Skeletal muscle tissue (tissue), 4 donors: ENCODE results near the gene MYBBP1A. TPM values are rescaled to one million over a fixed set of nuclear protein-coding genes. Genes with fewer than 3 reads are reported as not detected.
A peak's percentile ranks its signal among the peaks of the same experiment; 100 is the strongest.

Source experiments
- H3K27ac ChIP-seq: one replicate; pipeline ENCODE4 v1.7.0; 2013; ENCODE audit warnings: mild to moderate bottlenecking, low read depth, low read length, inconsistent platforms
- H3K27me3 ChIP-seq, 3 donors: one replicate each; pipeline ENCODE4 v1.7.0; 2013; ENCODE audit warnings: low read length in 3 of 3; ENCODE audit not compliant: control insufficient read depth in 3 of 3, insufficient read depth in 3 of 3
- H3K36me3 ChIP-seq, 3 donors: one replicate each; pipeline ENCODE4 v1.7.0; 2013; ENCODE audit warnings: low read length in 3 of 3; ENCODE audit not compliant: control insufficient read depth in 3 of 3, insufficient read depth in 3 of 3
- H3K4me1 ChIP-seq, 3 donors: one replicate each; pipeline ENCODE4 v1.7.0; 2013; ENCODE audit warnings: low read length in 3 of 3, mild to moderate bottlenecking in 3 of 3; ENCODE audit not compliant: control insufficient read depth in 3 of 3, insufficient read depth in 3 of 3
- H3K4me3 ChIP-seq, 3 donors: one replicate each; pipeline ENCODE4 v1.7.0; 2013; ENCODE audit warnings: low read length in 3 of 3
- H3K9ac ChIP-seq, 3 donors: one replicate each; pipeline ENCODE4 v1.7.0; 2013; ENCODE audit warnings: low read length in 3 of 3, mild to moderate bottlenecking in 3 of 3, moderate library complexity in 2 of 3, low read depth in 1 of 3
- H3K9me3 ChIP-seq, 3 donors: one replicate each; pipeline ENCODE4 v1.7.0; 2013; ENCODE audit warnings: low read length in 3 of 3; ENCODE audit not compliant: control insufficient read depth in 3 of 3
- total RNA-seq: library from RNA; depleted of rRNA; stranded (reverse); fragments of >200 nt; gene quantifications from one replicate; pipeline ENCODE4 v1.2.3, GENCODE V29; 2014
- donor health status: Osteomylitis.

The MYBBP1A gene
- total RNA-seq, 1 donor from 2014 or later = 30.3 TPM

GRCh38 chr17:4573669-4574068 is 18.5 kb upstream of the MYBBP1A start:
- peak overlapping the region; percentile 25 to 47 (median 33) for H3K9ac ChIP-seq
- H3K27me3 ChIP-seq = no peaks in the 10 kb centered on the region
- no peak overlapping the region for H3K4me3 ChIP-seq
- H3K4me1 ChIP-seq = peaks cover 16 to 41% (median 37%) of the 10 kb centered on the region in 3 donors
- H3K9me3 ChIP-seq = no peaks in the 10 kb centered on the region
- no peaks in the 10 kb centered on the region for H3K36me3 ChIP-seq
- H3K27ac ChIP-seq = peak overlapping the region; percentile 77

- H3K27ac ChIP-seq = peak overlapping the region; percentile 77
Observed at GRCh38 chr17:4573115-4573514, 17.9 kb upstream of the MYBBP1A start.

DNA sequence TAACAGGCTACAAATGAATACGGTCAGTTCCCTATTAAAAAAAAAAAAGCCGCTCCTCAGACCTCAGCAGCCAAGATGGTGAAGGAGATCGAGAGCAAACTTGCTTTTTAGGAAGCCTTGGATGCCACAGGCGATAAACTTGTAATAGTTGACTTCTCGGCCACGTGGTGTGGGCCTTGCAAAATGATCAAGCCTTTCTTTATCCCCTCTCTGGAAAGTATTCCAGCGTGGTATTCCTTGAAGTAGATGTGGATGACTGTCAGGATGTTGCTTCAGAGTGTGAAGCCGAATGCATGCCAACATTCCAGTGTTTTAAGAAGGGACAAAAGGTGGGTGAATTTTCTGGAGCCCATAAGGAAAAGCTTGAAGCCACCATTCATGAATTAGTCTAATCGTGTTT is 16.9 kb upstream of the MYBBP1A start:
- no peak overlapping the region for H3K27ac ChIP-seq
- no peaks in the 10 kb centered on the region for H3K27me3 ChIP-seq

More at GRCh38 chr17:4573115-4573514, 17.9 kb upstream of the MYBBP1A start:
- no peaks in the 10 kb centered on the region for H3K36me3 ChIP-seq
- H3K9ac ChIP-seq = peak overlapping the region in 1 of 3 donors; percentile 33
- H3K9me3 ChIP-seq = no peaks in the 10 kb centered on the region
- no peaks in the 10 kb centered on the region for H3K27me3 ChIP-seq
- H3K4me1 ChIP-seq = peaks cover 16 to 41% (median 37%) of the 10 kb centered on the region in 3 donors
- no peak overlapping the region for H3K4me3 ChIP-seq

DNA sequence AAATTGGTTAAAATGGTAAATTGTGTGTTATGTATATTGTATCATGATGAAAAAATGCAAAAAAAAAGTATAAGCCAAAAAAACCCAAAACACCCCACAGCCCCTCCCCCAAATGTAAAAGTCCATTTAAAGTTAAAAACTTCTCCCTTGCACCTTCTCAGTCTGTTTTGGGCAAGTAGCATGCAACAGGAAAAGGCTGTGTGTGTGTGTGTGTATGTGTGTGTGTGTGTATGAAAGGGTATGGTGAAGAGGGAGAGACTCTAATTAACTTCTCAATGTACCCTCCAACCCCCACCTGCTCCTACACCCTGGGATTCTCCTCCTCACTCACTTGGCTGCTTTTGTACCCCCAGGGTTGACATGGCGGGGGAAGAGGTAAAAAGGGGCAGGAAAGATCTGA is 14.4 kb upstream of the MYBBP1A start:
- H3K27me3 ChIP-seq = no peaks in the 10 kb centered on the region
- no peaks in the 10 kb centered on the region for H3K36me3 ChIP-seq
- no peak overlapping the region for H3K4me3 ChIP-seq
- H3K4me1 ChIP-seq = peaks cover 13 to 21% (median 20%) of the 10 kb centered on the region in 3 donors
- no peaks in the 10 kb centered on the region for H3K9me3 ChIP-seq
- no peak overlapping the region for H3K27ac ChIP-seq
- no peak overlapping the region for H3K9ac ChIP-seq

More for the DNA sequence above, 16.9 kb upstream of the MYBBP1A start:
- Histone ChIP-seq H3K9ac (no peak overlapping the region), H3K9me3 (no peaks in the 10 kb centered on the region), H3K36me3 (no peaks in the 10 kb centered on the region), H3K4me3 (no peak overlapping the region), H3K4me1 (peaks cover 16 to 37% (median 37%) of the 10 kb centered on the region in 3 donors)

DNA sequence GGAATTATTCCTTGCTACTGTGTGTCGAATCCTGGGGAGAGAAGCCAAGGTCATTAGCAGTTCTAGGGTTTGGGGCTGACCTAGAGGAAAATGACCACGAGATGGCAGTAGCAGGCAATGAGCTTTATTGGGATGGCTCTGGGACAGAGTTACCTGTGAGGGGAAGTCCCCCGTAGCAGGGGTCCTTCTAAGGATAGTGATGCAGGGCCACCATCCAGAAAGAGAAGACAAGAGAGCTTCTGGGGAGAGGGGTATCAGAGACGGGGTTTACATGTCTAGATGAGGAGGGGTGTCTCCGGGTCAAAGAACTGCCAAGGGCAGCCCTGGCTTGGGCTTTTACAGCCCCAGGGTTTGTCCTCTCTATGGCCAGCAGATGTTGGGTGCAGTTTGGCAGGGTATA is 11.6 kb upstream of the MYBBP1A start:
- H3K27ac ChIP-seq = no peak overlapping the region
- H3K27me3 ChIP-seq = no peaks in the 10 kb centered on the region
- H3K9me3 ChIP-seq = no peaks in the 10 kb centered on the region
- peak overlapping the region in 1 of 3 donors; percentile 40 for H3K9ac ChIP-seq
- peaks cover 6 to 8% (median 7%) of the 10 kb centered on the region in 3 donors for H3K4me1 ChIP-seq
- H3K36me3 ChIP-seq = no peaks in the 10 kb centered on the region
- no peak overlapping the region for H3K4me3 ChIP-seq

GRCh38 chr17:4565209-4566141 is 10.3 kb upstream of the MYBBP1A start:
- peak overlapping the region in 1 of 3 donors; percentile 69 for H3K9ac ChIP-seq
- H3K9me3 ChIP-seq = no peaks in the 10 kb centered on the region
- H3K36me3 ChIP-seq = no peaks in the 10 kb centered on the region
- H3K4me3 ChIP-seq = no peak overlapping the region
- no peaks in the 10 kb centered on the region for H3K27me3 ChIP-seq
- H3K4me1 ChIP-seq = peaks cover 6 to 8% (median 7%) of the 10 kb centered on the region in 3 donors
- no peak overlapping the region for H3K27ac ChIP-seq

- H3K27ac ChIP-seq = no peak overlapping the region
- no peaks in the 10 kb centered on the region for H3K9me3 ChIP-seq
- H3K36me3 ChIP-seq = no peaks in the 10 kb centered on the region
- peaks cover 6 to 8% (median 7%) of the 10 kb centered on the region in 3 donors for H3K4me1 ChIP-seq
- no peaks in the 10 kb centered on the region for H3K27me3 ChIP-seq
- no peak overlapping the region for H3K4me3 ChIP-seq
- peak overlapping the region in 1 of 3 donors; percentile 23 for H3K9ac ChIP-seq
Observed at GRCh38 chr17:4562015-4562969, 7.1 kb upstream of the MYBBP1A start.

GRCh38 chr17:4560837-4561256 is 5.7 kb upstream of the MYBBP1A start:
- no peaks in the 10 kb centered on the region for H3K36me3 ChIP-seq
- H3K9me3 ChIP-seq = no peaks in the 10 kb centered on the region
- H3K4me1 ChIP-seq = peaks cover 9 to 11% (median 10%) of the 10 kb centered on the region in 3 donors
- no peak overlapping the region for H3K9ac ChIP-seq
- H3K27me3 ChIP-seq = no peaks in the 10 kb centered on the region
- no peak overlapping the region for H3K4me3 ChIP-seq
- H3K27ac ChIP-seq = no peak overlapping the region

DNA sequence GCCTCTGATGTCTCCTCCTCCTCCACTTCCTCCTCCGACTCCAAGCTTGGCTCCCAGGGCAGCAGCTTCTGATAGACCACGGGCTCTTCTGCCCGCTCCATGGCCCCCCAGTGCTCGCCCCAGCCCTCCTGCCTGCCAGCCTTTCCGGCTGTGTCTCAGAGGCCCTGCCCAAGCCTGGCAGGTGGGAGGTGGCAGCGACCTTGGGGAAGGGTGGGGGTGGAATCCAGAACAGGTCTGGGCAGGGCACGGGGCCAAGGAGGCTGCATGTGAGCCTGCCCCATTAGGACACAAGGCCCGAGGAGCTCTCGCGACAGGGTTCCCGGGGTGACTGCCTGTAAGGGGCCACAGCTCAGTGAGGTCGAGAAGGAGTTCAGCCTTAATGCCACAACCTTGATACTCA is 5.2 kb upstream of the MYBBP1A start, which contains the start of gene GGT6:
GGT6 (minus strand) TSS at position 157 of the 400 bp plus-strand sequence; CDS start at position 101, 56 bp downstream.
- H3K4me3 ChIP-seq = no peak within 1 kb of the TSS
- no peak within 1 kb of the TSS for H3K27ac ChIP-seq
- H3K36me3 ChIP-seq = no peaks in the 10 kb centered on the region
- no peak within 1 kb of the TSS for H3K9ac ChIP-seq
- no peaks in the 10 kb centered on the region for H3K9me3 ChIP-seq
- peaks cover 9 to 11% (median 10%) of the 10 kb centered on the region in 3 donors for H3K4me1 ChIP-seq
- no peaks in the 10 kb centered on the region for H3K27me3 ChIP-seq
